HepG2 (cell line): ENCODE measurements around the gene TOP1.

Experiments used
- ETV6 ChIP-seq: sonication (generic); formaldehyde crosslinking; conservative IDR thresholded peaks from 2 replicates; pipeline ENCODE4 v1.4.0; 2020; ENCODE audit warnings: missing genetic modification reagents
- RFX5 ChIP-seq: IDR thresholded peaks from 2 replicates; pipeline ENCODE4 v1.6.1; 2011; ENCODE audit warnings: low read depth, low read length, improper control_type of control experiment
- TF ChIP-seq, protein P1 (sequence below): sonication (generic); formaldehyde crosslinking; IDR thresholded peaks from 2 replicates; pipeline ENCODE4 v1.5.0; 2020; ENCODE audit warnings: mild to moderate bottlenecking, missing genetic modification reagents, moderate library complexity

DNA sequence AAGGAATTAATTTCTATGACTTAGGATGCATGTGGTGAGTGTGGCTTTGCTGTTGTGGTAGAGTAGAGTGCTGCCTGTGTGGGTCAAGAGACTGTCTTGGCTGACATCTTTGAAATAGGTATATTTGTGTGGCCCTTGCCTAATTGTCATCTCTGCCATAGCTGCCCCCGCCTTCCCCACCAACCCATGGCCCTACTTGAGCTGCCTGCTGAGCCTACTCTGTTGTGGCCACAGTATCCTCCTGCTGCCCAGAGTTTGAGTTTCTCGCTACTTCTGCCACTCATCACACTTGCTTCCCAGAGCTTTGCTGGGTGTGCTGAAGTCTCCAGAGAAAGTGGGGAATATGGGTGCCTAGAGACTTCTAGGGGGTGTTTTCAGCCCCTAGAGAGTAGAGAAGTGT is 116.7 kb downstream of the TOP1 start:
- TF ChIP-seq RFX5 (no peak), ETV6 (no peak)
- TF ChIP-seq, protein P1, sequence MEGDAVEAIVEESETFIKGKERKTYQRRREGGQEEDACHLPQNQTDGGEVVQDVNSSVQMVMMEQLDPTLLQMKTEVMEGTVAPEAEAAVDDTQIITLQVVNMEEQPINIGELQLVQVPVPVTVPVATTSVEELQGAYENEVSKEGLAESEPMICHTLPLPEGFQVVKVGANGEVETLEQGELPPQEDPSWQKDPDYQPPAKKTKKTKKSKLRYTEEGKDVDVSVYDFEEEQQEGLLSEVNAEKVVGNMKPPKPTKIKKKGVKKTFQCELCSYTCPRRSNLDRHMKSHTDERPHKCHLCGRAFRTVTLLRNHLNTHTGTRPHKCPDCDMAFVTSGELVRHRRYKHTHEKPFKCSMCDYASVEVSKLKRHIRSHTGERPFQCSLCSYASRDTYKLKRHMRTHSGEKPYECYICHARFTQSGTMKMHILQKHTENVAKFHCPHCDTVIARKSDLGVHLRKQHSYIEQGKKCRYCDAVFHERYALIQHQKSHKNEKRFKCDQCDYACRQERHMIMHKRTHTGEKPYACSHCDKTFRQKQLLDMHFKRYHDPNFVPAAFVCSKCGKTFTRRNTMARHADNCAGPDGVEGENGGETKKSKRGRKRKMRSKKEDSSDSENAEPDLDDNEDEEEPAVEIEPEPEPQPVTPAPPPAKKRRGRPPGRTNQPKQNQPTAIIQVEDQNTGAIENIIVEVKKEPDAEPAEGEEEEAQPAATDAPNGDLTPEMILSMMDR (CRISPR knock-in tag) = no peak
